ENCODE results near the gene MOG.

MOG gene

DNA sequence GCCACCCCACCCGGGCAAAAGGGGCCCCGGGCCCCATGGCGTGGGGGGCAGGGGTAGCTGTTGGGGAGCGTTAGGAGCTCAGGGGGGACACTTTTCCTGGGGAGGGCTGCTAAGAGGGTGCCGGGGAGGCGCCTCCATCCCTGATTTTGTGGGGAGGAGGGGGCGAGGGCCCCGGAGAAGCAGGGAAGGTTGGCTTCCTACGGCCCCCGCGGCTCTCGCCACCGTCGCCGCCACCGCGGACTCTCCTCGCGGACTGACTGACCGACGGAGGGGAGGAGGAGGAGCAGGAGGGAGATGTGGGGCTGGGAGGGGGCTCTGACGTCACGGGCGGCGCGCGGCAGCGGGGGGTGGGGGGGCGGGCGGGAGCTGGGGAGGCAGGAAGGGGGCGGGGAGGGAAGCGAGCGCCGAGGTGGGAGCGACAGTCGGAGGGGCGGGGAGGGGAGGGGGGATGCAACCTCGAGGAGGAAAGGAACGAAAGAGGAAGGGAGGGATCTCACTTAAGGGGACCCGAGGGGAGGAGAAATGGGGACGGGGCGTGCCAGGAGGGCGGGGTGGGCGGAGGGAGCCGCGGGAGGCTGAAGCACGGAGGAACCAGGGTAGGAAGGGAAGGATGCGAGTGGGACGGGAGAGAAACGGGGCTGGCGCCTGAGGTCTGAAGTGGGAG lies 29.0 kb upstream of the MOG start:
- H3K79me2 ChIP-seq (ENCODE audit: control insufficient read depth, insufficient read depth, low read length, unreplicated experiment), result peaks cover 13% of the 10 kb centered on the region
- peak overlapping the region; percentile 94 for H2AFZ ChIP-seq (ENCODE audit: low read length, unreplicated experiment)
- H3K4me1 ChIP-seq (ENCODE audit: control insufficient read depth, insufficient read depth, low read length, unreplicated experiment), result peaks cover 44% of the 10 kb centered on the region
- no peaks in the 10 kb centered on the region for H3K27me3 ChIP-seq (ENCODE audit: insufficient read depth, low read length)
- peak overlapping the region; percentile 93 for H3K4me3 ChIP-seq (ENCODE audit: low read depth, low read length)
- peak overlapping the region; percentile 55 for H3K27ac ChIP-seq (ENCODE audit: low read depth, low read length)
- H3K36me3 ChIP-seq (ENCODE audit: insufficient read depth, low read length), result no peaks in the 10 kb centered on the region

GRCh38 chr6:29628419-29629281 lies 28.2 kb upstream of the MOG start:
- H3K4me3 ChIP-seq (ENCODE audit: low read depth, low read length), result peak overlapping the region; percentile 93
- H3K4me1 ChIP-seq (ENCODE audit: control insufficient read depth, insufficient read depth, low read length, unreplicated experiment), result peaks cover 44% of the 10 kb centered on the region
- H3K36me3 ChIP-seq (ENCODE audit: insufficient read depth, low read length), result no peaks in the 10 kb centered on the region
- H3K27ac ChIP-seq (ENCODE audit: low read depth, low read length), result peak overlapping the region; percentile 55
- no peaks in the 10 kb centered on the region for H3K27me3 ChIP-seq (ENCODE audit: insufficient read depth, low read length)
- H2AFZ ChIP-seq (ENCODE audit: low read length, unreplicated experiment), result peak overlapping the region; percentile 94
- peaks cover 13% of the 10 kb centered on the region for H3K79me2 ChIP-seq (ENCODE audit: control insufficient read depth, insufficient read depth, low read length, unreplicated experiment)

- Histone ChIP-seq H3K4me1 (ENCODE audit: control insufficient read depth, insufficient read depth, low read length, unreplicated experiment) (peaks cover 44% of the 10 kb centered on the region), H3K36me3 (ENCODE audit: insufficient read depth, low read length) (no peaks in the 10 kb centered on the region), H3K79me2 (ENCODE audit: control insufficient read depth, insufficient read depth, low read length, unreplicated experiment) (peaks cover 13% of the 10 kb centered on the region), H3K27ac (ENCODE audit: low read depth, low read length) (no peak overlapping the region), H3K4me3 (ENCODE audit: low read depth, low read length) (peak overlapping the region; percentile 93), H3K27me3 (ENCODE audit: insufficient read depth, low read length) (no peaks in the 10 kb centered on the region), H2AFZ (ENCODE audit: low read length, unreplicated experiment) (no peak overlapping the region)
Measured at GRCh38 chr6:29629571-29629970, 27.3 kb upstream of the MOG start.

- Histone ChIP-seq H3K27me3 (ENCODE audit: insufficient read depth, low read length) (no peaks in the 10 kb centered on the region), H2AFZ (ENCODE audit: low read length, unreplicated experiment) (no peak overlapping the region), H3K27ac (ENCODE audit: low read depth, low read length) (no peak overlapping the region), H3K79me2 (ENCODE audit: control insufficient read depth, insufficient read depth, low read length, unreplicated experiment) (peaks cover 13% of the 10 kb centered on the region), H3K4me1 (ENCODE audit: control insufficient read depth, insufficient read depth, low read length, unreplicated experiment) (peaks cover 44% of the 10 kb centered on the region), H3K4me3 (ENCODE audit: low read depth, low read length) (0 out of 2 replicates have a peak overlapping the region, but pooled peaks have one; percentile 24), H3K36me3 (ENCODE audit: insufficient read depth, low read length) (no peaks in the 10 kb centered on the region)
Measured at GRCh38 chr6:29630315-29630714, 26.6 kb upstream of the MOG start.

DNA sequence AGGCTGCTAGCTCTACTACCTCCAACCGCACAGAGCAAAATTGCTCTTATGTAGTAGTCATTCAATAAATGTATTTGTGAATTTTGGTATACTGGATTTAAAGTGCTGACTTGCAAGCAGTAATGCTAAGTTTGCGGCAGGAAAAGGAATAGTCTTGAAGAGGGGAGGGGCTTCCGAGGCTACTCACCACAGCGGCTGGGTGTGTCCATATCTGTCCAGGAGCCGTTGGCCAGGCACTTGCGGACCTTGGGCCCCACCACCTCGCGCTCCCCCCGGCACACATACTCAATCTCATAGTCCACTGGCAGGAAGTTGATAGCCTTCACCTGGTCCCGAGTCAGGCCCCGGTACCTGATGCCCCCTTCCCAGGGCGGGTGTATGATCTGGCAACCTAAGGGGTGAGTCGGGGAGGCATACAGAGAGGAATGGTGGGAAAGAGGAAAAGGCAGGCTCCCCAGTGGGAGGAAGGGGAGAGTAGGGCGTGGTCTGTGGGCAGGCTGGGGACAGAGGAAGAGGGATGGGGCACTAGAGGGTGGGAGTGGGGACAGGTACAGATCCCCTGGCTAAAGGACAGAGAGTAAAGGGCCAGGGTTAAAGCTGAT lies 25.6 kb upstream of the MOG start:
- Histone ChIP-seq H3K79me2 (ENCODE audit: control insufficient read depth, insufficient read depth, low read length, unreplicated experiment) (peaks cover 13% of the 10 kb centered on the region), H3K27me3 (ENCODE audit: insufficient read depth, low read length) (no peaks in the 10 kb centered on the region), H3K4me3 (ENCODE audit: low read depth, low read length) (peak overlapping the region; percentile 78), H3K4me1 (ENCODE audit: control insufficient read depth, insufficient read depth, low read length, unreplicated experiment) (peaks cover 35% of the 10 kb centered on the region), H3K27ac (ENCODE audit: low read depth, low read length) (no peak overlapping the region), H2AFZ (ENCODE audit: low read length, unreplicated experiment) (no peak overlapping the region), H3K36me3 (ENCODE audit: insufficient read depth, low read length) (no peaks in the 10 kb centered on the region)

DNA sequence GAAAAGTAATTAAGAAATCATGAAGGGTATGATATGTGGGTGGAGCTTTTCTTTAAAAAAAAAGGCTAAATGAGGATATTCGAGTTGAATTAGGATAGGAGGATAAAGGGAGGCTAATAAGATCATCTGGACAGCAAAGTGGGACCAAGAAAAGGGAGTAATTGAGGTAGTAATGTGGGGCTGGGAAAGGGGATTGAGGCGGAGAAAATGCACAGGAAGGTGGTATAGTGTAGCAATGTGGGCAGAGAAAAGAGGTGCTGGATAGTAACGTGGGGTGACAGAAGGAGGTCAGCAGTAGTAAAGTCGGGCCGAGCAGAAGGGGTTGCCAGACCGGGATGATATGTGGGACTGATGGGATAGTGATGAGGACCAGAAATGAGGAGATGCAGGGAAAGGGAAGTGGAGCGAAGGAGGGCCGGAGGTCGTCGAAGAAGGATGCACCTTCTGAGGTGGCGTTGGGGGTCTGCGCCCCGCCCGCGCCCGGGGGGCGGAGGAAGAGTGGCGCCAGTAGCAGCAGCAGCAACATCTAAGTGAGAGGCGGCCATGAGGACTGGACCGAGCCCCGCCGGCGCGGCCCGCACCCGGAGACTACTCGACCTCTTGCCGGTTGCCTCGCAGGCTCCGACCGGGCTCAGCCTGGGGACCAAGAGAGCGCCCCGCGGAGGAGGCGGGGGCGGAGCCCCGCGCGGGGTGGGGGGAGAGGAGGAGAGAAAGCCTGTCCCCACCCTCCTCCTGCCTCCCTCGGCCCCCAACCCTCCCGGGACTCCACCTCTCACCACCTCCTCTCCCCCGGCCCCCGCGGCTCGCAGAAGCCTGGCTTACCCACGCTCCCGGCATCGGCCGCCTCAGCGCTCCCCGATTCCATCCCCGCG lies 24.8 kb upstream of the MOG start:
- peaks cover 27% of the 10 kb centered on the region for H3K4me1 ChIP-seq (ENCODE audit: control insufficient read depth, insufficient read depth, low read length, unreplicated experiment)
- H3K79me2 ChIP-seq (ENCODE audit: control insufficient read depth, insufficient read depth, low read length, unreplicated experiment), result peaks cover 13% of the 10 kb centered on the region
- H3K27me3 ChIP-seq (ENCODE audit: insufficient read depth, low read length), result no peaks in the 10 kb centered on the region; the same call in 1 of the 2 replicates
- H2AFZ ChIP-seq (ENCODE audit: low read length, unreplicated experiment), result peak overlapping the region; percentile 53
- no peaks in the 10 kb centered on the region for H3K36me3 ChIP-seq (ENCODE audit: insufficient read depth, low read length)
- no peak overlapping the region for H3K27ac ChIP-seq (ENCODE audit: low read depth, low read length)
- peak overlapping the region; percentile 78 for H3K4me3 ChIP-seq (ENCODE audit: low read depth, low read length)

GRCh38 chr6:29632789-29633533 lies 23.9 kb upstream of the MOG start, which contains the start of gene GABBR1:
Gene GABBR1, minus strand, starts transcription at chr6:29633183. Its CDS starts 798 bp downstream, at chr6:29632385.
- Histone ChIP-seq H3K27me3 (ENCODE audit: insufficient read depth, low read length) (no peaks in the 10 kb centered on the region; the same call in 1 of the 2 replicates), H3K36me3 (ENCODE audit: insufficient read depth, low read length) (no peaks in the 10 kb centered on the region), H3K27ac (ENCODE audit: low read depth, low read length) (no peak within 1 kb of the TSS), H2AFZ (ENCODE audit: low read length, unreplicated experiment) (peak within 1 kb of the TSS; percentile 53), H3K79me2 (ENCODE audit: control insufficient read depth, insufficient read depth, low read length, unreplicated experiment) (peaks cover 9% of the 10 kb centered on the region), H3K4me1 (ENCODE audit: control insufficient read depth, insufficient read depth, low read length, unreplicated experiment) (peaks cover 26% of the 10 kb centered on the region), H3K4me3 (ENCODE audit: low read depth, low read length) (peak within 1 kb of the TSS; percentile 78)

GRCh38 chr6:29633534-29633905 lies 23.4 kb upstream of the MOG start:
- H3K27ac ChIP-seq (ENCODE audit: low read depth, low read length), result no peak overlapping the region

DNA sequence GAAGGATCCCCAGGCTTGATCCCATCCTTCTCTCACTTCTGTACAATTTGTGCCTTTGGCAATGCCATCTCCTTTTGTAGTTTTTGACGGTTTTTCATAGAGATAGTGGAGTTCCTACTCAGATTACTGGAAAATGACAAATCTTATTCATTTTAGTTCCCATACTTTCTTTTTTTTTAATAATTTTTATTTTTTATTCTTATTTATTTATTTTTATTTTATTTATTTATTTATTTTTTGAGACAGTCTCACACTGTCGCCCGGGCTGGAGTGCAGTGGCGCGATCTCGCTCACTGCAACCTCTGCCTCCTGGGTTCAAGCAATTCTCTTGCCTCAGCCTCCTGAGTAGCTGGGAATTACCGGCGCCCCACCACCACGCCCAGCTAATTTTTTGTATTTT lies 19.6 kb upstream of the MOG start:
- H2AFZ ChIP-seq (ENCODE audit: low read length, unreplicated experiment), result no peak overlapping the region
- no peaks in the 10 kb centered on the region for H3K36me3 ChIP-seq (ENCODE audit: insufficient read depth, low read length)
- H3K27me3 ChIP-seq (ENCODE audit: insufficient read depth, low read length), result no peaks in the 10 kb centered on the region; the same call in 1 of the 2 replicates
- H3K4me3 ChIP-seq (ENCODE audit: low read depth, low read length), result no peak overlapping the region
- H3K27ac ChIP-seq (ENCODE audit: low read depth, low read length), result no peak overlapping the region
- no peaks in the 10 kb centered on the region for H3K79me2 ChIP-seq (ENCODE audit: control insufficient read depth, insufficient read depth, low read length, unreplicated experiment)
- no peaks in the 10 kb centered on the region for H3K4me1 ChIP-seq (ENCODE audit: control insufficient read depth, insufficient read depth, low read length, unreplicated experiment)

More at GRCh38 chr6:29633534-29633905, 23.4 kb upstream of the MOG start:
- Histone ChIP-seq H2AFZ (ENCODE audit: low read length, unreplicated experiment) (peak overlapping the region; percentile 19), H3K27me3 (ENCODE audit: insufficient read depth, low read length) (no peaks in the 10 kb centered on the region; the same call in 1 of the 2 replicates), H3K36me3 (ENCODE audit: insufficient read depth, low read length) (no peaks in the 10 kb centered on the region), H3K4me1 (ENCODE audit: control insufficient read depth, insufficient read depth, low read length, unreplicated experiment) (peaks cover 26% of the 10 kb centered on the region), H3K4me3 (ENCODE audit: low read depth, low read length) (peak overlapping the region; percentile 78), H3K79me2 (ENCODE audit: control insufficient read depth, insufficient read depth, low read length, unreplicated experiment) (peaks cover 9% of the 10 kb centered on the region)

All from ACC112 (cell line).